Gastroesophageal sphincter (tissue), 4 donors: ENCODE measurements around the gene ZSCAN21. TPM values are rescaled to one million over a fixed set of nuclear protein-coding genes. Genes with fewer than 3 reads are reported as not detected.

Experiments
- ATAC-seq: fragments of 150-250 bp; one replicate; pipeline ENCODE4 v1.9.1; 2016; ENCODE audit warnings: mild to moderate bottlenecking, moderate library complexity
- H3K27ac ChIP-seq, 4 donors: fragments of 200-600 bp; sonication (generic) in 3 of 4; 1 replicate in 3 of 4; 2 replicates in 1 of 4; pipeline ENCODE4 v1.5.1; 2016 to 2019
- H3K27me3 ChIP-seq: fragments of 200-600 bp; sonication (generic); one replicate; pipeline ENCODE4 v1.5.1; 2019
- H3K36me3 ChIP-seq, 2 donors: fragments of 200-600 bp; sonication (generic); one replicate each; pipeline ENCODE4 v1.5.1; 2019; ENCODE audit warnings: control low read depth in 1 of 2
- H3K4me1 ChIP-seq, 3 donors: fragments of 200-600 bp; sonication (generic); 1 replicate in 2 of 3; 2 replicates in 1 of 3; pipeline ENCODE4 v1.5.1; 2016 to 2019; ENCODE audit warnings: control low read depth in 2 of 3
- H3K4me3 ChIP-seq, 2 donors: fragments of 200-600 bp; sonication (generic); one replicate each; pipeline ENCODE4 v1.5.1; 2019; ENCODE audit warnings: mild to moderate bottlenecking in 1 of 2, moderate library complexity in 1 of 2
- H3K9me3 ChIP-seq, 3 donors: fragments of 200-600 bp; sonication (generic); one replicate each; pipeline ENCODE4 v1.5.1; 2017 to 2019; ENCODE audit warnings: control low read depth in 2 of 3
- EP300 ChIP-seq: sonication (generic); formaldehyde crosslinking; IDR thresholded peaks from one replicate; pipeline ENCODE4 v1.6.1; 2017; ENCODE audit warnings: antibody characterized with exemption, mild to moderate bottlenecking
- POLR2A ChIP-seq, 2 donors: fragments of 450-650 bp; IDR thresholded peaks; one replicate each; pipeline ENCODE4 v1.6.1; 2017; ENCODE audit warnings: antibody characterized with exemption in 2 of 2, mild to moderate bottlenecking in 2 of 2, moderate library complexity in 1 of 2
- POLR2AphosphoS5 ChIP-seq: sonication (generic); formaldehyde crosslinking; IDR thresholded peaks from one replicate; pipeline ENCODE4 v1.6.1; 2017; ENCODE audit warnings: antibody characterized with exemption
- WGBS, 2 donors: methylation state at CpG; one replicate each; pipeline ENCODE4 v1.1.5; 2018; ENCODE audit warnings: low coverage in 1 of 2; 5-methylcytosine and 5-hydroxymethylcytosine counted together
- total RNA-seq, 4 donors: library from RNA; depleted of rRNA; stranded (reverse); fragments of >200 nt; gene quantifications; one replicate each; pipeline ENCODE4 v1.1.0, GENCODE V29; 2016
- TF ChIP-seq, protein P1 (sequence below), 4 experiments: fragments of 200-600 bp in 2 of 4; fragments of 450-650 bp in 2 of 4; sonication (generic) in 1 of 4; IDR thresholded peaks; one replicate each; pipeline ENCODE4 v1.5.1; 2017 to 2019; ENCODE audit warnings: antibody characterized with exemption in 4 of 4, mild to moderate bottlenecking in 2 of 4, moderate library complexity in 2 of 4

The ZSCAN21 gene
- total RNA-seq, 4 donors from 2014 or later, result 14.0 to 21.9 (median 20.9) TPM

- Histone ChIP-seq H3K4me3 (no peak overlapping the region), H3K27ac (no peak overlapping the region), H3K36me3 (peaks cover 0 to 27% of the 10 kb centered on the region in 2 donors), H3K4me1 (no peaks in the 10 kb centered on the region), H3K27me3 (no peaks in the 10 kb centered on the region), H3K9me3 (no peaks in the 10 kb centered on the region)
- no peak for TF ChIP-seq EP300
- ATAC-seq, result no peak
- 55 to 76% methylated on average over 4 to 7 of the region's 7 CpGs for WGBS, 2 donors
Measured at GRCh38 chr7:100040575-100040974, 9.0 kb upstream of the ZSCAN21 start.

DNA sequence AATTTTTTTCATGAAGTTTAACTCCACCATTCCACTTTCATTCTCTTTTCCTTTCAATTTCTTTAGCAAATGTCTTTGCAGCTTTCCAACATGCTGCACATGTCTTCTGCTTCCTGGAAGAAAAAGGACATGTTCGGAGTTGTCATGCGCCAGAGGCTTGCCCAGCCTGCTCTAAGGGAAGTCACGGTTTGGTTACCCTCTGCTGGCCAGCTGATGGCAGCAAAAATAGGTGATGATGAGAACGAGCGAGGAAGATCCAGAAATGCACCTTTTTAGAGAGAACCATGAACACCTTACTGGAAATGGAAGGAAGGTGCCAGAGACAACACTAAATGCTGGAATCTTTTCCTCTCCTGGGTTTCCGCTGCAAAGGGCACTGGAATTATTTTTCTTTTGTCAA is 4.9 kb upstream of the ZSCAN21 start:
- ATAC-seq, result no peak
- 61 to 80% methylated on average over 2 to 6 of the region's 6 CpGs for WGBS, 2 donors
- H3K27me3 ChIP-seq, result no peaks in the 10 kb centered on the region

DNA sequence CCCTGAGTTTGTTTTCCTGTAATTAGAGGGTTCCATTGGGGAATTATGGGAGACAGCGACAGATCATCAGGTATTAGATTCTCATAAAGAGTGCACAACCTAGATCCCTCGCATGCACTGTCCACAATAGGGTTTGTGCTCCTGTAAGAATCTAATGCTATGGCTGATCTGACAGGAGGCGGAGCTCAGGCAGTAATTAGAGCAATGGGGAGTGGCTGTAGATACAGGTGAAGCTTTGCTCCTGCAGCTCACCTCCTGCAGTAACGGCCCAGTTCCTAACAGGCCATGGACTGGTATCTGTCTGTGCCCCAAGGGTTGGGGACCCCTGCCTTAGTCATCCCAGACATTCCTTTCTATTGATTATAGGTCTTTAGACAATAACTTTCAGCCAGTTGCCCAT is 894 bp upstream of the ZSCAN21 start:
- Histone ChIP-seq H3K4me1 (peaks cover 0 to 43% (median 5%) of the 10 kb centered on the region in 3 donors), H3K36me3 (peaks cover 0 to 12% of the 10 kb centered on the region in 2 donors), H3K9me3 (no peaks in the 10 kb centered on the region), H3K4me3 (no peak overlapping the region), H3K27me3 (no peaks in the 10 kb centered on the region), H3K27ac (peak overlapping the region in 1 of 4 donors; percentile 94)
- ATAC-seq, result no peak
- TF ChIP-seq, protein P1, sequence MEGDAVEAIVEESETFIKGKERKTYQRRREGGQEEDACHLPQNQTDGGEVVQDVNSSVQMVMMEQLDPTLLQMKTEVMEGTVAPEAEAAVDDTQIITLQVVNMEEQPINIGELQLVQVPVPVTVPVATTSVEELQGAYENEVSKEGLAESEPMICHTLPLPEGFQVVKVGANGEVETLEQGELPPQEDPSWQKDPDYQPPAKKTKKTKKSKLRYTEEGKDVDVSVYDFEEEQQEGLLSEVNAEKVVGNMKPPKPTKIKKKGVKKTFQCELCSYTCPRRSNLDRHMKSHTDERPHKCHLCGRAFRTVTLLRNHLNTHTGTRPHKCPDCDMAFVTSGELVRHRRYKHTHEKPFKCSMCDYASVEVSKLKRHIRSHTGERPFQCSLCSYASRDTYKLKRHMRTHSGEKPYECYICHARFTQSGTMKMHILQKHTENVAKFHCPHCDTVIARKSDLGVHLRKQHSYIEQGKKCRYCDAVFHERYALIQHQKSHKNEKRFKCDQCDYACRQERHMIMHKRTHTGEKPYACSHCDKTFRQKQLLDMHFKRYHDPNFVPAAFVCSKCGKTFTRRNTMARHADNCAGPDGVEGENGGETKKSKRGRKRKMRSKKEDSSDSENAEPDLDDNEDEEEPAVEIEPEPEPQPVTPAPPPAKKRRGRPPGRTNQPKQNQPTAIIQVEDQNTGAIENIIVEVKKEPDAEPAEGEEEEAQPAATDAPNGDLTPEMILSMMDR (IDR thresholded peaks at IDR 0.05), result no peak
- TF ChIP-seq POLR2AphosphoS5 (no peak), POLR2A (IDR thresholded peaks at IDR 0.05) (no peak), EP300 (no peak)
- WGBS, 2 donors, result 87 to 100% methylated on average over 2 to 4 of the region's 4 CpGs

More for the DNA sequence above, 4.9 kb upstream of the ZSCAN21 start:
- TF ChIP-seq POLR2AphosphoS5 (no peak), EP300 (no peak), POLR2A (IDR thresholded peaks at IDR 0.05) (no peak)
- TF ChIP-seq, protein P1 (IDR thresholded peaks at IDR 0.05), result no peak
- no peaks in the 10 kb centered on the region for H3K9me3 ChIP-seq
- H3K4me3 ChIP-seq, result no peak overlapping the region
- H3K36me3 ChIP-seq, result no peaks in the 10 kb centered on the region
- no peak overlapping the region for H3K27ac ChIP-seq
- peaks cover 0 to 8% (median 0%) of the 10 kb centered on the region in 3 donors for H3K4me1 ChIP-seq

DNA sequence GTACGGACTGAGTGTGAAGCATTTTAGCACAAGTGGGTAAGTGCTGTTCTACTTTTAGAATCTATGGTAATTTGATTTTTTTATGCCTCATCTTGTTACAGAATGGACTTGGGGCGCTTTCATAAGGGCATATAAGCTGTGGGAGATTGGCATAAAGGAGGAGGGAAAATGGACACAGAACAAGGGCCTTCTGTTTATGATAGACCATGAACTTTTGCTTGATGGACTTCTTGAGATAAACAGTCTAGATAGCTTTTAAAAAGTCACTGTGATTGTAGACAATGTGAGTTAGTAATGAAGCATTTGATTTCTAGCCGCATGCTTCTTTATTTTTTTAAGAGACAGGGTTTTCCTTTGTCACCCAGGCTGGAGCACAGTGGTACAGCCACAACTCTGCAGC is 2.0 kb downstream of the ZSCAN21 start:
- H3K27me3 ChIP-seq, result no peaks in the 10 kb centered on the region
- no peak overlapping the region for H3K4me3 ChIP-seq
- peaks cover 0 to 19% of the 10 kb centered on the region in 2 donors for H3K36me3 ChIP-seq
- TF ChIP-seq POLR2A (IDR thresholded peaks at IDR 0.05) (no peak), EP300 (no peak), POLR2AphosphoS5 (no peak)
- TF ChIP-seq, protein P1 (IDR thresholded peaks at IDR 0.05), result no peak
- H3K27ac ChIP-seq, result no peak overlapping the region
- peaks cover 0 to 49% (median 5%) of the 10 kb centered on the region in 3 donors for H3K4me1 ChIP-seq
- no peak for ATAC-seq
- H3K9me3 ChIP-seq, result no peaks in the 10 kb centered on the region
- WGBS, 2 donors, result 70 to 81% methylated on average over 3 of the region's 3 CpGs

DNA sequence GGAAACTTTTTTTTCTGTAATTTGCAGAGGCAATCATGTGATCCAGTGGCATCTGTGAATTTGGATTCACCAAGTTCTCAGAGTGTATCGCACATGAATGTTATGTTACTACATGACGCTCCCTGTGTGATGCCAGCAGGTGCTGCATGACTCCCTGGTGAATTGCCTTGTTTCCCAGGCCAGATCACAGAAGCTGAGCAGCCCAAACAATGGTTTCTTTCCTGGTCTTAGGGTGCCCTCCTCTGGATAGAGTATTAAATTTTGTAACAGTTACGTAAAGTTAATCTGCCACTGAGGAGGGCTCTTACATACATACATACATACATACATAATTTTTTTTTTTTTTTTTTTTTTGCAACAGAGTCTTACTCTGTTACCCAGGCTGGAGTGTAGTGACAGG is 3.6 kb downstream of the ZSCAN21 start:
- 44 to 100% methylated on average over 1 to 3 of the region's 3 CpGs for WGBS, 2 donors
- Histone ChIP-seq H3K36me3 (peaks cover 0 to 35% of the 10 kb centered on the region in 2 donors), H3K9me3 (no peaks in the 10 kb centered on the region), H3K27me3 (no peaks in the 10 kb centered on the region), H3K4me3 (no peak overlapping the region), H3K27ac (no peak overlapping the region), H3K4me1 (peaks cover 0 to 49% (median 5%) of the 10 kb centered on the region in 3 donors)
- ATAC-seq, result no peak
- no peak for TF ChIP-seq POLR2A (IDR thresholded peaks at IDR 0.05)
- TF ChIP-seq, protein P1 (IDR thresholded peaks at IDR 0.05), result peak in 3 of 4 experiments; percentile 17 to 37 (median 36)
